GM20431 (cell line): ENCODE data around the gene ALG6.
"Not testable (repeated sequence)": the region's sequence is repeated elsewhere in the genome, so short reads cannot be mapped to it uniquely, and the experiment has no call there.

ENCODE experiments used
- in situ Hi-C: fragments of 300-500 bp; cut with MseI, MboI; formaldehyde crosslinking; loops from one replicate; pipeline ENCODE4 v1.15.0; 2020; ENCODE audit warnings: low sequenced_read_pairs; ENCODE audit not compliant: unreplicated experiment

Gene ALG6

DNA sequence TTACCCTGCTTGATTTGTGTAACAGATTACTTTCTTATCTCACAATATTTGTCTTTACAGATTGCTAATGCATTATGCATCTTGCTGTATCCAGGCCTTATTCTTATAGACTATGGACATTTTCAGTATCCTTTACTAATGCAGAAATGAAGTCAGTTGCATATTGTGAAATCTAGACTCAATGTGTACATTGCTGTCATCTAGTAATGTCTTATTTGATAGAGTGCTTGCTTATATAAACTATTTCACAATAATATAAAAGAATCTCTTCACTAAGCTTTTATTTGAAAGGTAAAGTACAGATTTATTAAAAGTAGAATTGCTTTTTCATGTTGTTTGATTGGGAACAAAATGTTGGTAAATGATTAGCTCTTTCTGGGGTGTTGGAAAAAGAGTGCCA, 39.6 kb downstream of the ALG6 start:
- in situ Hi-C loops: no loop called here

- in situ Hi-C loops: no loop called here
Measured at GRCh38 chr1:63408331-63408730, 40.9 kb downstream of the ALG6 start.

DNA sequence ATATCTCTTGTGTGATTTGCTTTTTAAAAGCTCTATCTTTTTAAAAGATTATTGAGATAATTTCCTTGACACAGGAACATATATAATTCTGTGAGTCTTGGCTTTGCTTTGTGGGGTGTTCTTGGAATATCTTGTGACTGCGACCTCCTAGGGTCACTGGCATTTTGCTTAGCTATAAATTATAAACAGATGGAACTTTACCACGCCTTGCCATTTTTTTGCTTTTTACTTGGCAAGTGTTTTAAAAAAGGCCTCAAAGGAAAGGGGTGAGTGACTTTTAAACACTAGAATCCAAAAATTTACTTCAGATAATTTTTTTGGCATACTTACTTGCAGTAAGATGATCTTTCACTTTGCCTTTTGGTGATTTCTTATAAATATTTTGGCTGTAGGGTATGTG, 43.6 kb downstream of the ALG6 start:
- in situ Hi-C loops: no loop called here

DNA sequence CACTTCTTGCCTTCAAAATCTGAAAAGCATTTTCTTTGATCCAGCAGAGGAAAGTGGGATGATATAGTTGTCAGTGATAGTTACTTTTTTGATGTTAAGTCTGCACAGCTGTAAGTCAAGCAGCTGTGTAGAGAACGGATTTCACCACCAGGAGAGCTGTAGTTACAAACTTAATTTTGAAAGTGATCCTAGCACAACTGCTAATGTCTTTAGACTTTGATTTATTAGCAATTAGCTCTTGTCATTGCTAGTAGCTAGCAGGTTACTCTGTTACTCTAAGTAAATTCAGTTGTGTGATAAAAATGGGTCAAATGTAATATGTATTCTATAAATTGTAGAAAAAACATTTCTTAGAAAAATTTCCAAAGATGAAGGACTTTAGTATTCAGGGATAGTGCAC, 46.0 kb downstream of the ALG6 start:
- in situ Hi-C loops: no loop called here

DNA sequence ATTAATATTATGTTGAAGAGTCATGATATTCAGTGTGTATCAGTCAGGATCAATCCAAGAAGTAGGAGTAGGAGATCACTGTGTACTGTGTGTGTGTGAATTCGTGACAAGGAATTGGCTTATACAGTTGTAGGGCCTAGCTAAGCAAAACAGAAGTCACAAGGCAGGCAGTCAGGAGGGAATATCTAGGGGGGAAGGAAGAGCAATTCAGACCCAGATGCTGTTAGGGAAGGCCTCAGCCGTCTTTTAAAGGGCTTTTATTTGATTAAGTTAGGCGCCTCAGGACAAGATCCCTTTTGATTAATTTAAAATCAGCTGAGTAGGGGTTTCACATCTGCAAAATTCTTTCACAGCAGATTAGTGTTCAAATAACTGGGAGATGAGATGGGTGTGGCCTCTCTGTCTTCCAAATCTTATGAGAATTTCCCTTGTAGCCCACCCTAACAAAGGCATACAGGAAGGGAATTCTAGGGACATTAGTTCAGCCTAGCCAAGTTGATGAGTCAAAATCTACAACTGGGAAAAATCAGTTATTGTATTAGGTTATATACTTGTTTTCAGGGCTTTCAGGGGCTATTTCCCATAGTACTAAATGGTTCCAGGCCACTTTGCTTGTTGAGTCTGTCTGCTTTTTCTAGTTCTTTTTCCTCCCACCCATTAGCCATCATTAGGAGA, 47.4 kb downstream of the ALG6 start:
- in situ Hi-C loops: no loop called here

DNA sequence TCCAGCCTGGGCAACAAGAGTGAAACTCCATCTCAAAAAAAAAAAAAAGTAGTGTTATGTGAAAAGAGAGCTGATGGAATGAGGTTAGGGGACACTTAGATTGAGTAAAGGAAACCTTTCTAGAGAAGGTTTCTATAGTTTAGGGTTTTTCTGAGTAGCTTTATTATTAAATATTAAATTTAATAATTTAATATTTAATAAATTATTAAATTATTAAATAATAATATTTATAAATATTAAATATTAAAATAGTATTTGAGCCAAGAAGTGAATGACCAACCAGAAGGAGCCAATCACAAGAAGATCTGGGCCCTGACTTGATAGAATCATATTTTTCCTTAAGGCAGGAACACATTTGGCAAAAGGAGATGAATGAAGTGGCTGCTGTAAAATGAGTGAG, 50.7 kb downstream of the ALG6 start:
- in situ Hi-C loops: no loop called here

GRCh38 chr1:63420746-63421145, 53.3 kb downstream of the ALG6 start:
- in situ Hi-C loops: not testable (repeated sequence)

- in situ Hi-C loops: no loop called here
Measured at GRCh38 chr1:63423649-63424048, 56.2 kb downstream of the ALG6 start.

GRCh38 chr1:63428815-63429214, 61.4 kb downstream of the ALG6 start:
- in situ Hi-C loops: no loop called here

DNA sequence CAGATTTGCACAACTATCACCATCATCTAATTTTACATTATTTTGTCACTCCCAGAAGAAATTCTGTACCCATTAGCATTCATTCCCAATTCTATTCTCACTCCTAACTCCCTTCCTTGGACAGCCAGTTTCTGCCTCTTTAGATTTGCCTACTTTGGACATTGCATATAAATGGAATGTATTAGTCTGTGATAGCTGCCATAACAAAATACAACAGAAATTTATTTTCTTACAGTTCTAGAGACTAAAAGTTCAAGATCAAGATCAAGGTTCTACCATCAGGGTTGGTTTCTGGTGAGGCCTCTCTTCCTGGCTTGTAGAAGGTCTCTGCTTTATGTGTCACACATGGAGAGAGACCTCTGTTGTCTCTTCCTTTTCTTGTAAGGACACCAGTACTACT, 61.9 kb downstream of the ALG6 start:
- in situ Hi-C loops: no loop called here

DNA sequence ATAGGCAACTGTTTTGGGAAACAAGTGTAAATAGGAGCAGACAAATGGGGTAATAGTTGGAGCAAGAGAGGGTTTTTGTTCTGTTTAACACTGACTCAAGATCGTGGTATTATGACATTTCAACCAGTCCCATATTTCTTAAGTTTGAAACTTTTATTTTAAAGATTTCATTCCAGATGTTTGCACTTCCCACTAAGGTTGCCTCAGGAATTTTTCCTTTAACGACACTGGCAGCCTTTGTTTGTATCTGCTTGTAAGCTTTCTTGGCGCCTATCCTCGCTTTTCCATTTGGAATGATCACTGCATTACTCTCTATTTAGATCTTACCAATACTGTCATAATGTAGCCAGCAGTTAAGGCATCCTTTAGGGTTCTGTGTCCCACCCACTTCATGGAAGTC, 67.7 kb downstream of the ALG6 start:
- in situ Hi-C loops: no loop called here

DNA sequence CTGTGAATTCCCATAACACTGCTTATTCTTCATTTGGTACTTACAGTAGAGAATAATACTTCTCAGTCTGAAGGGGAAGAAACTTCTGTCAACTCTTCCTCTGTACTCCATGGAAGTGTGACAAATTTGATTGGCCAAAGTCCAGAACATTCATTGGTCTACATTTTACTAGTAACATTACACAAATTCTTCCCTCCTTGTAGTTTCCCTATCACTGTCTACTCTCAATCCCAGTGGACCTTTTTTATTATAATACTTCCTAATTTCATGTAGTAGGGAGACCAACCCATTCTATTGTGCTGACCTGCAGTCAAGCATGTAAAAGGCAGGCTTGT, 74.7 kb downstream of the ALG6 start:
- in situ Hi-C loops: no loop called here

- in situ Hi-C loops: no loop called here
Measured at GRCh38 chr1:63448731-63449246, 81.4 kb downstream of the ALG6 start.

DNA sequence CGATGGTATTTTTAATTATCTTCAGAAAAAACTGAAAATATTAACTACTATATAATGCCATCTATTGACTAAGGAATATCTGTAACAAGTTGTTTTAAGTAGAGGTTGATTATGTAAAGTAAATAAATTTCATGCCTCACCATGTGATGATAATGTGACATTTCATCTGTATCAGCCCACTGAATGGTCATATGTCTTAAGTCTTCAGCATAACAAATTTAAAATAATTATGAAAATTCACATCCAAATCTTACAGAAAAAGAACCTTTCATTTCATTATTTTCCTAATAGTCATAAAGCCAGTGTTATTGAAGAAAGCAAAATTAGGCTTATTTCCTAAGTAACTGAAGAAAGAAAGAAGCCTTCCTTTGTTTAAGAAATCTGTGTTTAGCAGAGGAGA, 83.0 kb downstream of the ALG6 start:
- in situ Hi-C loops: no loop called here

DNA sequence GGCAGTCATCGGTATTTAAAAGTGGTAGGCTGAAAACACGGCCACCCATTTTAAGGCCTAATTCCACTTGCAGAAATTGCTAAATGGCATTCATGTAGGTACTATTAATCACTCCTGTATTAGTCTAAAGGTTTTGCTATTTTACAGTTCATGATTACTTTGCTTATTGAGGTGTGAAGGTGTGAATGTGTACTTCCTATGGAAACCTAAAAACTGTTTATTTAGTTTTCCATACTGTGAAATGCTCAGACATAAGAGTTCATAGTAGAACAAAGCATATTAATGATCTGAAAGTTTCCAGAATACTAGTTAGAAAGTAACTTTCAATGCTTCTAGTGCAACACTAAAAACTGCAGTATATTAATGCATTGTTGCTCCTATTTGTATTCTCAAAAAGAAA, 85.8 kb downstream of the ALG6 start:
- in situ Hi-C loops: no loop called here

- in situ Hi-C loops: no loop called here
Measured at GRCh38 chr1:63454269-63454668, 86.8 kb downstream of the ALG6 start.

- in situ Hi-C loops: no loop called here
Measured at GRCh38 chr1:63458750-63459149, 91.3 kb downstream of the ALG6 start.

DNA sequence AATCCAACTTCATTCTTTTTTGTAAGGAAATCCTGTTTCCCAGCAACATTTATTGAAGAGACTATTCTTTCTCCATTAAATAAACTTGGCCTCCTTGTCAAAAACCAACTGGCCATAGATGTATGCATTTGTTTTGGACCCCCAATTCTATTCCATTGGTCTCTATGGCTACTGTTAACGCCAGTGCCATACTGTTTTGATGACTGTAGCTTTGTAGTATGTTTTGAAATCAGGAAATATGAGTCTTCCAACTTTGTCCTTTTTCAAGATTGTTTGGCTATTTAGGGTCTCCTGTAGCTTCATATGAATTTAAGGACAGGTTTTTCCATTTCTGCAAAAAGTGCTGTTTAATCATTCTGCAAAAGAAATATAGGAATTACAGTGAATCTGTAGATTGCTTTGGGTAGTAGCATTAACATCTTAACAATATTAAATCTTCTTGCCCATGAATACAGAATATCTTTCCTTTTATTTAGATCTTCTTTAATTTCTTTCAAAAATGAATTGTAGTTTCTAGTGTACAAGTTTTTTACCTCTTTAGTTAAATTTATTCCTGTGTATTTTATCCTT, 94.3 kb downstream of the ALG6 start:
- in situ Hi-C loops: no loop called here

DNA sequence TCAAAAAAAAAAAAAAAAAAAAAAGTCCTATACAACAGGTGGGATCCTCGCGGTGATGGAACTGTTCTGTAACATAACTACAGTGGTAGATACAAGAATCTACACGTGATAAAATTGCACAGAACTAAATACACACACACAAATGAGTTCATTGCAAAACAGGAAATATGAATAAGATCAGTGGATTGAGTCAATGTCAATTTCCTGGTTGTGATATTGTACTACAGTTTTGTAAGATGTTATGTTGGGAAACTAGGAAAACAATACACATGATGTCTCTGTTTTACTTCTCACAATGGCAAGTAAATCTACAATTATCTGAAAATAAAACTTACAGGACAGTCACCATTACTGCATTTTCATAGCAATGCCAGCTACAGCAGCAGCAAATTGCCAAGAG, 95.8 kb downstream of the ALG6 start:
- in situ Hi-C loops: no loop called here

DNA sequence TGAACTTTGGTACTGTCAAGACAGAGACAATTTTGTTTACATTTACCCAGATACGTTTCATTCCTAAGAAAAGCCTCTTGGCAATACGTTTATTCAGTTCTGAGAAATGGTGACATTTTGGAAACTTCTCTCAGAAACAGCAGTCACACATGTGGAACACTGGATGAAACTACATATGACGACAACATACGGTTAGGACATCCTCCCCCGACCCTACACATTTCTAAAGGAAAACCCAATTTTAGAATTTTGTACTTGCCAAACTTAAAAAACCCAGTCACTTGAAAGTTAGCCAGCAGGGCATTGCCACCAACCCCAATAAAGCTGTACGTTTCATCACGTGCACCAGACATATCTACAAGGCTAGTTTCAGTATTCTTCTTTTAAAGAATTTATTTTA, 98.8 kb downstream of the ALG6 start:
- in situ Hi-C loops: no loop called here

DNA sequence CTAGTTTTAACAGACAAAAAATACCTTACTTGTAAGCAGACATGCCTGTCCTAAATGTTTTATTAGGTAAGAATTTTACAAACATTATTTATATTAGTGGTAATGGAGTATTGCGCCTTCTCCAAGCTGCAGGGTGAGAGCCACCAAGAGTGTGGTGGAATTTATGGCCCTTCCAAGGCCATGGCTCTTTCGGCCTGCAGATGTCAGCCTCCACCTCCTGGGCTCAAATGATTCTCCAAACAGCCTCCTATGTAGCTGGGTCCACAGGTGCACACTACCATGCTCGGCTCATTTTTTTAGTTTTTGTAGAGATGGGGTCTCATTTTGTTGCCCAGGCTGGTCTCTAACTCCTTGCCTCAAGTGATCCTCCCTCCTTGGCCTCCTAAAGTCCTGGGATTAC, 99.3 kb downstream of the ALG6 start:
- in situ Hi-C loops: no loop called here

DNA sequence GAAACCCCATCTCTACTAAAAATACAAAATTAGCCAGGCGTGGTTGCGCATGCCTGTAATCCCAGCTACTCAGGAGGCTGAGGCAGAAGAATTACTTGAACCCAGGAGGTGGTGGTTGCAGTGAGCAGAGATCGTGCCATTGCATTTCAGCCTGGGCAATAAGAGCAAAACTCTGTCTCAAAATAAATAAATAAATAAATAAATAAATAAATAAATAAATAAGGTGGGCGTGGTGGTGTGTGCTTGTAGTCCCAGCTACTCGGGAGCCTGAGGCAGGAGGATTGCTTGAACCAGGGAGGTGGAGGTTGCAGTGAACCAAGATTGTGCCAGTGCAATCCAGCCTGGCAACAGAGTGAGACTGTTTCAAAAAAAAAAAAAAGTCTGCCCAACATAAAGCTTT, 101.3 kb downstream of the ALG6 start:
- in situ Hi-C loops: not testable (repeated sequence)
